ENCODE results near the gene RREB1. TPM values are rescaled to one million over a fixed set of nuclear protein-coding genes. Genes with fewer than 3 reads are reported as not detected.

The RREB1 gene
- polyA plus RNA-seq, 4 donors = 6.5 to 38.3 (median 11.5) TPM

DNA sequence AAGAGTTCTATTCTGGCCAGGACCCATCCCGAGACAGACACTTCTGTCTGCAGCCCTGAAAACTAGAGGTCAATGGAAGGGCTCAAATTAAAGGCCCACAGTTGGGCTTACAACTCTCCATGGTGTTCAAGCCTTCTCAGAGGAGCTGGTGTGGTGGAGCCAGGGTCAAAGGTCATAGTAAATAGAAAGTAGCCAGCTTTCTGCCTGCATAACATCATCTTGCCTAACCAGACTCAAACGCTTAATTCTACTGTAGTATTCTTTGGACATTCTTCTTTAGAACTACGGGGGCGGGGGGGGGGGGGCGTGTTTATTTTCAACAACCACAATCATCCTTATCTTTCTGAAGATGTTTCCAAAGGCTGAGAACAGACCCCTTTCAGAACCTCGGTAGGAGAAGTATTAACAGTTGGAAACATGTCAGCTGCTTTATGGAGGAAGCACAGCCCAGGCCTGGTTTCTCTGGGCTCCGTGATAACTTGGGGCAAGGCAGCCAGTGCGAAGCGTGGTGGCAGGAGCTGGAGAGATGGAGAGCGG is 1.5 kb upstream of the RREB1 start:
- no peak for FAIRE-seq
- 14 to 35% (median 29%) methylated on average over 10 of the region's 10 CpGs for WGBS, 3 donors
- H3K4me3 ChIP-seq (ENCODE audit: low read depth in 1 of 3, low read length in 3 of 3) = peak overlapping the region in 2 of 3 donors; percentile 93 to 99

DNA sequence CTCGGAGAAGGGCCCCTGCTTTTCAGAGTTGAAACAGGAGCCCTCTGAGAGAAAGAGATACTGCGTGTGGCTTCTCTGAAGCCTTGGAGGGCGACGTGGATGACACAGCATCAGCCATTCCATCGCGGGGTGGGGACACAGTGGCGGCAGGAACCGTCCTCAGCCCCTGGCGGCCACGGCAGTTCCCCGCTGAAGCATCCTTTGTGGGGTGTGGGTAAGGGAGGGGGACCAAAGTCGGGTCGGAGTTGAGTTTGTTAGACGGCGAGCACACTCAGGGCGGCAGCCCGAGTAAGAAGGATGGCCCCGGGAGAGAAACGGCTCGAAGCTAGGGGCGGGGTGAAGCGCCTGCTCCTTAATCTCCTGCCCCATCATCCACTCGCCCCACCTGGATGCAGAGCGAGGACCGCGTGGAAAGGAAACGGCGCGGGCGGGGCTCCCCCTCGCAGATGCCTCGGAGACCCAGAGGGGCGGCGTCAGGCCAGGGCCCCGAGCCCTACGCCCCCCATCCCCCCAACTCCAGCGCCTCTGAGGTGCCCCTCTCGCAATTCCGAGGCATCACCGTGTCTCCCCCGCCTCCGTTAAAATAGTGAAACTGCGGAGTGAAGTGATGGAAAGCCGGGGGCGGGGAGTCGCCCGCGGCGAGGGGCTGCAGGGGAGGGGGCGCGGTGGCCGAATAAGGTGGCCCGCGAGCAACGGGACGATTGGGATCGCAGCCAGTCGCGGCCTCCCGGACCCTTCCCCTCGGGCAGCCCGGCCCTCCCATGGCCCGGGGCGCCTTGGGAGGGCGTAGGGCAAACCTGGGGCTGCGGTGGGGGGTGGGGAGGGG is 796 bp upstream of the RREB1 start:
- H3K36me3 ChIP-seq (ENCODE audit: control insufficient read depth in 3 of 3, insufficient read depth in 2 of 3, low read depth in 1 of 3, low read length in 3 of 3) = no peaks in the 10 kb centered on the region
- H3K4me1 ChIP-seq (ENCODE audit: control insufficient read depth in 3 of 3, insufficient read depth in 2 of 3, low read depth in 1 of 3, low read length in 2 of 3) = peaks cover 0 to 14% (median 5%) of the 10 kb centered on the region in 3 donors
- 1 to 2% (median 2%) methylated on average over 55 to 65 of the region's 66 CpGs for WGBS, 3 donors
- peak overlapping the region; percentile 73 to 99 (median 93) for H3K27ac ChIP-seq (ENCODE audit: low read depth in 1 of 3, low read length in 2 of 3)
- H3K9me3 ChIP-seq (ENCODE audit: control insufficient read depth in 2 of 2, insufficient read depth in 1 of 2, low read depth in 1 of 2, low read length in 1 of 2) = no peaks in the 10 kb centered on the region
- FAIRE-seq (no peak), DNase-seq (peak; percentile 43 to 71)
- peak overlapping the region; percentile 93 to 99 (median 94) for H3K4me3 ChIP-seq (ENCODE audit: low read depth in 1 of 3, low read length in 3 of 3)
- no peaks in the 10 kb centered on the region for H3K27me3 ChIP-seq (ENCODE audit: control insufficient read depth in 3 of 3, insufficient read depth in 3 of 3, low read length in 3 of 3)

More for the DNA sequence above, 1.5 kb upstream of the RREB1 start:
- H3K27me3 ChIP-seq (ENCODE audit: control insufficient read depth in 3 of 3, insufficient read depth in 3 of 3, low read length in 3 of 3) = no peaks in the 10 kb centered on the region
- no peaks in the 10 kb centered on the region for H3K9me3 ChIP-seq (ENCODE audit: control insufficient read depth in 2 of 2, insufficient read depth in 1 of 2, low read depth in 1 of 2, low read length in 1 of 2)
- no peaks in the 10 kb centered on the region for H3K36me3 ChIP-seq (ENCODE audit: control insufficient read depth in 3 of 3, insufficient read depth in 2 of 3, low read depth in 1 of 3, low read length in 3 of 3)
- H3K4me1 ChIP-seq (ENCODE audit: control insufficient read depth in 3 of 3, insufficient read depth in 2 of 3, low read depth in 1 of 3, low read length in 2 of 3) = peaks cover 0 to 14% (median 2%) of the 10 kb centered on the region in 3 donors
- peak overlapping the region; percentile 43 to 99 (median 73) for H3K27ac ChIP-seq (ENCODE audit: low read depth in 1 of 3, low read length in 2 of 3)
- DNase-seq = peak; percentile 48

DNA sequence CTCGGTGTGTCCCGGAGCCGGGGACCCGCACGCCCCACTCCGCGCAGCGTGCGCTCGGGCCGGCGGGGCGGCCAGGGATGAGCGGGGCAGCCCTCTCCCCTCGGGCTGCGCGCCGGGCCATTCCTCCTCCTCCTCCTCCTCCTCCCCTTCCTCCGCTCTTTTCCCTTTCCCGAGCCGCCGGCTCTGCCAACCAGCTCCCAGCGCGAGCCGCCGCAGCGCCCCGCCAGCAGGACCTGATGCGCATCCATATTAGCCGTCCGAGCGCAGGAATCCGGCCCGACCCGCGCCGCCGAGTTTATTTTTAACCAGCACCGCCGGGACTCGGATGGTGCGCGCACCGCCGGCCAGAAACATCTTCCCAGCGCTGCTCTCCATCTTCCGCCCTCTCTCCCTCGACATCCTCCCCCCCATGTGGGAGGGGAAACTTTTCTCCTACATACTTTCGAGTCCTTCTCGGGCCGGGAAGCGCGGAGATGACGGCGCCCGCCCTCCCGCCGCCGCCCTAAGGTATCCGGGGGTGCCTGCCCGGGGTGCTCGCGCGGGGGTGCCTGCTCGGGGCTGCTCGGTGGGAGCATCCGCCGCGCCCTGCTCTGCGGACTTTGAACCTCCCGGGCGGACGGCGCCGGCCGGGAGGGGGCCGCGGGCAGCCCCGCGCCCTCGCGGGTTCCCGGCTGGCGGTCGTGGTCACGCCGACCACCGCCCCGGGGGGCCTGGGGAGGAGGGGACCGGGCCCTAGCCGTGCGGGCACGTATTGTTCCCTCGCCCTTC is 619 bp downstream of the RREB1 start:
- FAIRE-seq (no peak), DNase-seq (peak; percentile 61 to 81)
- H3K27ac ChIP-seq (ENCODE audit: low read depth in 1 of 3, low read length in 2 of 3) = peak overlapping the region; percentile 93 to 99 (median 94)
- 0 to 1% (median 0%) methylated on average over 56 to 94 of the region's 94 CpGs for WGBS, 3 donors
- no peaks in the 10 kb centered on the region for H3K27me3 ChIP-seq (ENCODE audit: control insufficient read depth in 3 of 3, insufficient read depth in 3 of 3, low read length in 3 of 3)
- no peaks in the 10 kb centered on the region for H3K9me3 ChIP-seq (ENCODE audit: control insufficient read depth in 2 of 2, insufficient read depth in 1 of 2, low read depth in 1 of 2, low read length in 1 of 2)
- peaks cover 3 to 25% (median 9%) of the 10 kb centered on the region in 3 donors for H3K4me1 ChIP-seq (ENCODE audit: control insufficient read depth in 3 of 3, insufficient read depth in 2 of 3, low read depth in 1 of 3, low read length in 2 of 3)
- peaks cover 0 to under 1% (median 0%) of the 10 kb centered on the region in 3 donors for H3K36me3 ChIP-seq (ENCODE audit: control insufficient read depth in 3 of 3, insufficient read depth in 2 of 3, low read depth in 1 of 3, low read length in 3 of 3)
- H3K4me3 ChIP-seq (ENCODE audit: low read depth in 1 of 3, low read length in 3 of 3) = peak overlapping the region; percentile 93 to 99 (median 94)

DNA sequence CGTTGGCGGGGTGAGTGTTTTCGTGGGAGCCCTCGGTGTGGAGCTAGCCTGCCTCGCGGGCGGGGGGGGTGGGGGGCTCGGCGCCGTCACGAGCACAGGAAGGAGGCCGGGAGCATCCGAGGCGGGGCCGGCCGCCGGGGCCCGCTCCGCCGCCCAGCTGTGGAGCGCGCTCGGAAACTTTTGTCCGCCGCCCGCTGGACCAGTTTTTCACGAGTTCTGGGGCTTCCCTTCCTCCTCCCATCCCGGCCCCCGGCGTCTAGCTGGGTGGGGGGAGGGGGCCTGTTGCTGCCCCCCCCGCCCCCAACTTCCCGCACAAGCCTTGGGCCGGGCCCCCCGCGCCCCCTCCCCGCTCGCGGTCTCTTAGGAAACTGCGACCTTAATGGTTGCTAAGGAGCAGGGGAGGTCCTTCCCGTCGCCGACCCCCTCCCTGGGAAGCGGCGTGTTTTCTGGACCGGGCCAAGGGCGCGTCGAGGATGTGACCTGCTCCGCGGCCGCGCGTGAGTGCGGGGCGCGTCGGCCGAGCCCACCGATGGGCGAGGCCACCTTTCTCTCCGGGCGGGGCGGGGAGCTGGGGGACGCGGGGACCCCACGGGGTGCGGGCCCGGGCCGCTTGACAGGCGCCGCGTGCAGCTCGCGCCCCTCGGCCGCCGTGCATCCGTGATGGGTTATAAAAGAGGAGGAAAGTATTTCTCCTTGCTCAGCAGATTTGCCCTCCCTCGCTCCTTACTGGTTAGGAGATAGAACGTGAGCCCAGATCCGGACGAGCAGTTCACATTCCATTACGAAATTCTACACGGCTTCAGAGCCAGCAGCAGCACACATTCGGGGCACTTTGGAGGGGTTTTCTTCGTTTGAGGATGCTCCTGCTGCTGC is 1.4 kb downstream of the RREB1 start:
- DNase-seq (peak; percentile 78 to 79), FAIRE-seq (no peak)
- Histone ChIP-seq H3K4me1 (ENCODE audit: control insufficient read depth in 3 of 3, insufficient read depth in 2 of 3, low read depth in 1 of 3, low read length in 2 of 3) (peaks cover 3 to 30% (median 9%) of the 10 kb centered on the region in 3 donors), H3K9me3 (ENCODE audit: control insufficient read depth in 2 of 2, insufficient read depth in 1 of 2, low read depth in 1 of 2, low read length in 1 of 2) (no peaks in the 10 kb centered on the region), H3K27me3 (ENCODE audit: control insufficient read depth in 3 of 3, insufficient read depth in 3 of 3, low read length in 3 of 3) (no peaks in the 10 kb centered on the region), H3K27ac (ENCODE audit: low read depth in 1 of 3, low read length in 2 of 3) (peak overlapping the region; percentile 93 to 99 (median 94)), H3K4me3 (ENCODE audit: low read depth in 1 of 3, low read length in 3 of 3) (peak overlapping the region; percentile 93 to 99 (median 94)), H3K36me3 (ENCODE audit: control insufficient read depth in 3 of 3, insufficient read depth in 2 of 3, low read depth in 1 of 3, low read length in 3 of 3) (peaks cover 0 to 4% (median 0%) of the 10 kb centered on the region in 3 donors)
- WGBS, 3 donors = 1% methylated on average over 58 to 86 of the region's 86 CpGs

DNA sequence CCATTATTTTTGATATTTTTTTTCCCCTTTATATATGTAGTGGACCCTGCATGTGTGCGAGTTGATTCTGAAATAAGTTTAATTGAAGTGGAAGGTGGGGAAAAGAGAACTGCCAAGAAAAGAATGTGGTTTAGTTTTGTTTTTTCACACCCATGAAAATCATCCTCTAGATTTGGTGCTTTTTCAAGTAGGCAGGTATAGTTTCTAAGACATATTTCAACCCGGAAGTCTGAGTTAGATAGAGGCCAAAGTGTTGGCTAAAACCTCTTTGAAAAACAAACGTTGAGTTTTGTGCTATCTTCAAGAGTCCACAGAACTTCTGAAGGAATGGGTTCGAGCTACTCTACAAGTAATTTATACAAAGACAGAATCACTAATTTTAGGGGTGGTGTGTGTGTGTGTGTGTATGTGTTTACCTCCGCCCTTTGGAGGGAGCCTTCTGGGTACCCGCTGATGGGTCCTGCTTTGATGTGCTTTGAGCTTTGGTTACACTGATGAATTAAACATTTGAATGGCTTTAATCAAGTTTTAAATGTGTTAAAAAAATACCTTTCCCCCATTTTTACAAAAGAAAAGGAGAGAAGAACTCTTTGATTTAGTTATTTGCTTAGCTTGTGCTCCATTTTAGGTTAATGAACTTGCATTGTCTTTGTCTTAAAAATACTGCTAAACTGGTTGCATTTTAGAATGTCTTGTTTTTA is 2.5 kb downstream of the RREB1 start:
- peak in 1 of 2 donors; percentile 33 for DNase-seq
- no peaks in the 10 kb centered on the region for H3K9me3 ChIP-seq (ENCODE audit: control insufficient read depth in 2 of 2, insufficient read depth in 1 of 2, low read depth in 1 of 2, low read length in 1 of 2)
- H3K27me3 ChIP-seq (ENCODE audit: control insufficient read depth in 3 of 3, insufficient read depth in 3 of 3, low read length in 3 of 3) = no peaks in the 10 kb centered on the region
- peak overlapping the region in 2 of 3 donors; percentile 93 to 99 for H3K4me3 ChIP-seq (ENCODE audit: low read depth in 1 of 3, low read length in 3 of 3)
- H3K36me3 ChIP-seq (ENCODE audit: control insufficient read depth in 3 of 3, insufficient read depth in 2 of 3, low read depth in 1 of 3, low read length in 3 of 3) = peaks cover 0 to 9% (median 0%) of the 10 kb centered on the region in 3 donors
- H3K27ac ChIP-seq (ENCODE audit: low read depth in 1 of 3, low read length in 2 of 3) = peak overlapping the region in 1 of 3 donors; percentile 99
- peaks cover 9 to 39% (median 10%) of the 10 kb centered on the region in 3 donors for H3K4me1 ChIP-seq (ENCODE audit: control insufficient read depth in 3 of 3, insufficient read depth in 2 of 3, low read depth in 1 of 3, low read length in 2 of 3)
- WGBS, 3 donors = 16 to 50% (median 34%) methylated on average over 6 of the region's 6 CpGs
- FAIRE-seq = no peak

DNA sequence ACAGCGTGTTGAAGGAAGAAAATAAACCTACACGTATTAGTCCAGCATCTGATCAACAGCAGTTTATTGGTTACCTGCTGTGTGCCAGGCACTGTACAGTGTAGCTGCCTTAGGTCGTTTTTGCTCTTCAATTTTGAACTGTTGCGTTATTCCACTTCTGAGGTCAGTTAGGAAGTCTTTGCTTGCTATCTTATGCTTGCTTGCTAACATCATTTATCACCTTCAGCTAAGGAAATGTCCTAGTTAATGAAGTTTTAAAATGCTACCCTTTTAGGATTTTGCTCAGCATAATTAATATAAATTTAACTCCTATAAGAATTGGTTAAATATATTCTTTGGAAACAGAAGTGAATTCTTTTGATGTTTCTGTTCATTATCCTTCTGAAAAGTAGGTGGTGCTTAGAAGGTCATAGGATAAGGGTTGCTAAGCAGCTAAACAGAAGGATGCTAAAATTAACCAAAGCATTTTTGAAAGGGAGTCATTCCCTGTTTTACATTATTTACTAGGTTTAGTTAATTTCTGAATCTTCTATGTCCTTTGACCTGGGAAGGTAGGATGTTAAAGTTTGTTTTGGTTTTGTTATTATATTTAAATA is 3.4 kb downstream of the RREB1 start:
- no peak overlapping the region for H3K27ac ChIP-seq (ENCODE audit: low read depth in 1 of 3, low read length in 2 of 3)
- no peak overlapping the region for H3K4me3 ChIP-seq (ENCODE audit: low read depth in 1 of 3, low read length in 3 of 3)
- 59 to 69% (median 64%) methylated on average over 4 of the region's 4 CpGs for WGBS, 3 donors
- FAIRE-seq (no peak), DNase-seq (no peak)
- H3K27me3 ChIP-seq (ENCODE audit: control insufficient read depth in 3 of 3, insufficient read depth in 3 of 3, low read length in 3 of 3) = no peaks in the 10 kb centered on the region
- H3K4me1 ChIP-seq (ENCODE audit: control insufficient read depth in 3 of 3, insufficient read depth in 2 of 3, low read depth in 1 of 3, low read length in 2 of 3) = peaks cover 12 to 46% (median 12%) of the 10 kb centered on the region in 3 donors
- peaks cover 0 to 11% (median 0%) of the 10 kb centered on the region in 3 donors for H3K36me3 ChIP-seq (ENCODE audit: control insufficient read depth in 3 of 3, insufficient read depth in 2 of 3, low read depth in 1 of 3, low read length in 3 of 3)
- no peaks in the 10 kb centered on the region for H3K9me3 ChIP-seq (ENCODE audit: control insufficient read depth in 2 of 2, insufficient read depth in 1 of 2, low read depth in 1 of 2, low read length in 1 of 2)

DNA sequence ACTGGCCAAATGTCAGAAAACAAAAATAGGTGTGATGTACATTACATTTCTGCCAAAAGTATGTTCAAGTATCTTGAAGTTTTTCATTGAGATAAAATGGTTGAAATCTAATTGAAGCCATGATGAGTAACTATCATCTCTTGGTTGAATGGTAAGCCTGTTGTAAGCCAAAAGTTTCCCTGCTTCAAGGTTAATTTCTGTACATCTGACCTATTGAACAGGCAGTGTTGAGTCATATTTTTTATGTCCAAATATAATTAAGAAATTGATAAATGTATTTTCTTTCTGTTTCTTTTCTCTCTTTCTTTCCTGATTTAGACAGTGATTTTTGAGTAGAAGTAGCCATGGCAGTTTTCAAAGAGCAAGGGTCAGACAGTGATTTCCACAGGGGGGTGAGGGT is 4.4 kb downstream of the RREB1 start:
- DNase-seq (peak in 1 of 2 donors; percentile 56), FAIRE-seq (no peak)
- no peaks in the 10 kb centered on the region for H3K27me3 ChIP-seq (ENCODE audit: control insufficient read depth in 3 of 3, insufficient read depth in 3 of 3, low read length in 3 of 3)
- H3K9me3 ChIP-seq (ENCODE audit: control insufficient read depth in 2 of 2, insufficient read depth in 1 of 2, low read depth in 1 of 2, low read length in 1 of 2) = no peaks in the 10 kb centered on the region
- H3K4me3 ChIP-seq (ENCODE audit: low read depth in 1 of 3, low read length in 3 of 3) = peak overlapping the region in 1 of 3 donors; percentile 38
- peak overlapping the region; percentile 1 to 66 (median 32) for H3K27ac ChIP-seq (ENCODE audit: low read depth in 1 of 3, low read length in 2 of 3)
- H3K4me1 ChIP-seq (ENCODE audit: control insufficient read depth in 3 of 3, insufficient read depth in 2 of 3, low read depth in 1 of 3, low read length in 2 of 3) = peaks cover 12 to 38% (median 14%) of the 10 kb centered on the region in 3 donors
- H3K36me3 ChIP-seq (ENCODE audit: control insufficient read depth in 3 of 3, insufficient read depth in 2 of 3, low read depth in 1 of 3, low read length in 3 of 3) = peaks cover 0 to 11% (median 0%) of the 10 kb centered on the region in 3 donors

All from small intestine (tissue), 7 donors.